ENCODE results near the gene WFIKKN1.
A peak's percentile ranks its signal among the peaks of the same experiment; 100 is the strongest.

WFIKKN1 gene

GRCh38 chr16:659618-660017 lies 28.8 kb downstream of the WFIKKN1 start:
- no peak for DNase-seq

GRCh38 chr16:660132-660458 lies 29.3 kb downstream of the WFIKKN1 start:
- no peak for DNase-seq

- peak; percentile 77 for DNase-seq
Measured at GRCh38 chr16:660459-661183, 29.8 kb downstream of the WFIKKN1 start.

- no peak for DNase-seq
Measured at GRCh38 chr16:661184-661821, 30.5 kb downstream of the WFIKKN1 start.

- DNase-seq = no peak
Measured at GRCh38 chr16:662095-662494, 31.3 kb downstream of the WFIKKN1 start.

GRCh38 chr16:662597-662996 lies 31.8 kb downstream of the WFIKKN1 start:
- DNase-seq = no peak

GRCh38 chr16:666572-666971 lies 35.8 kb downstream of the WFIKKN1 start:
- no peak for DNase-seq

- DNase-seq = no peak
Measured at GRCh38 chr16:667113-667779, 36.5 kb downstream of the WFIKKN1 start.

- DNase-seq = peak; percentile 96 to 97
Measured at GRCh38 chr16:667780-668518, 37.2 kb downstream of the WFIKKN1 start, which contains the start of gene RHOT2. TSS of gene RHOT2 (plus strand) at chr16:668132. CDS start at chr16:668200, 68 bp downstream.

GRCh38 chr16:668519-669171 lies 37.9 kb downstream of the WFIKKN1 start:
- peak in 1 of 2 experiments; percentile 43 for DNase-seq

- no peak for DNase-seq
Measured at GRCh38 chr16:669666-670065, 38.9 kb downstream of the WFIKKN1 start.

- DNase-seq = no peak
Measured at GRCh38 chr16:670485-671352, 39.9 kb downstream of the WFIKKN1 start.

- DNase-seq = no peak
Measured at GRCh38 chr16:671353-672131, 40.8 kb downstream of the WFIKKN1 start.

GRCh38 chr16:672371-672770 lies 41.6 kb downstream of the WFIKKN1 start:
- no peak for DNase-seq

- no peak for DNase-seq
Measured at GRCh38 chr16:672851-673250, 42.1 kb downstream of the WFIKKN1 start.

GRCh38 chr16:673399-673991 lies 42.7 kb downstream of the WFIKKN1 start:
- no peak for DNase-seq

GRCh38 chr16:674214-674881 lies 43.6 kb downstream of the WFIKKN1 start:
- DNase-seq = no peak

- DNase-seq = no peak
Measured at GRCh38 chr16:674968-675883, 44.4 kb downstream of the WFIKKN1 start, which contains the start of gene RHBDL1. TSS of gene RHBDL1 (plus strand) at chr16:675671. CDS start at chr16:675791, 120 bp downstream.

All from activated T-cell treated with anti-CD3 and anti-CD28 coated beads, Interleukin-2, amount 50 U/mL, for 48 hours (primary cell).